G401.6 (cell line): Measurements from ENCODE around the gene ESPN.
"Not testable (repeated sequence)": the region's sequence is repeated elsewhere in the genome, so short reads cannot be mapped to it uniquely, and the experiment has no call there.

Source experiments
- FAIRE-seq: peaks from 2 replicates; lab custom pipeline; 2012; peaks lifted over from hg19 to GRCh38; lab: Jason Lieb, UNC

ESPN gene

GRCh38 chr1:6427441-6428390 is 3.1 kb downstream of the ESPN start:
- FAIRE-seq: no peak

DNA sequence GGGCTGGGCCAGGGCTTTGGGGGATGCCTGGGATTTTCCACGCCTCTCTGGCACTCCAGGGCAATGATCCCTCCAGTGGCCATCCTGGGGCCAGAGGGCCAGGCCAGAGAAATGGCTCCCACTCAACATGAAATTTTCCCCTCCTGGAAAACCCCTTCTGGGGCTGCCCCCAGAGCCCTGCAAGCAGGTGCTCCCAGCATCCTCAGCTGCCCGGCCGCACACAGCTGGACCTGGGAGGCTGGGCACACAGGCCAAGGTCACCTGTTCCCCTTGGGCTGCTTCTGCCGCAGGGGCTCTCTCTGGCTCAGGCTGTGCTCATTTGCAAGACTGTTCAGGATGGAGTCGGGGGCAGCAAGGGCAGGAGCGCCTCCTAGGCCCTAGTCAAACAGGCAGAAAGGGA is 3.9 kb downstream of the ESPN start:
- FAIRE-seq: not testable (repeated sequence)

DNA sequence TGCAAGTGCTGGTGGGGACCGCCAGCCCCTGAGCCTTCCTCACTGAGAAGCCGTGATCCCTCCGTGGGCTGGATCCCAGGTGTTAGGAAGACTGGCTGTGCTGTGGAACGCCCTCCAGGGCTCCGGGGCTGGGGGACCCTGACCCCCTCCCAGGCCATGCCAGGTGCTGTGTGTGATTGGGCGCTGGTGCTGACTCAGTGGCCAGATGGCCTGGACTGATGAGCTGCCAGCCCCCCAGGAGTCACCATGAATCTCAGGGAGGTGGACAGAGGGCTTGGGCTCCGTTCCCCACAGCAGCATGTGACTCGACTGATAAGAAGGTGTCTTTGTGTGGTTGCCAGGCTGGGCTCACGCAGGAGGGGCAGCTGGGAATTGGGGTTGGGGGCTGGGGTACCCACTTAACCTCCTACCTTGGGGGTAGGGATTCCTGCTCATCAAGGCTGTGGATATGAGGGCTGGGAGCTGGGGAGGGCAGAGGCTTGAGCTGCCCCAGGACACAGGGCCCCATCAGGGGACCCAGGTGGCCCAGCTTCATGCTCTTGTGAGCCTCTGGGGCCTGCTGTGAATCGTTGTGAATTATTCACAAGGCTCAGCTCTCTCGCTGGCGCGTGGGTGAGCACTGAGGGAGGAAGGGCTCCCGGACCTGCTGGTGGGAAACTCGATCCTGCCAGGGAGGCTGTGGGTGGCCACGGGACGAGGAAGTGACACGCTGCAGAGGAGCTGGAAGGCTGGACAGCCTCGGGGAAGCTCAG is 5.3 kb downstream of the ESPN start:
- not testable (repeated sequence) for FAIRE-seq

- not testable (repeated sequence) for FAIRE-seq
Observed at GRCh38 chr1:6431645-6432579, 7.3 kb downstream of the ESPN start.

GRCh38 chr1:6434186-6434585 is 9.6 kb downstream of the ESPN start:
- FAIRE-seq: no peak

- no peak for FAIRE-seq
Observed at GRCh38 chr1:6435129-6435528, 10.6 kb downstream of the ESPN start.

- FAIRE-seq: no peak
Observed at GRCh38 chr1:6435547-6435946, 11.0 kb downstream of the ESPN start.

DNA sequence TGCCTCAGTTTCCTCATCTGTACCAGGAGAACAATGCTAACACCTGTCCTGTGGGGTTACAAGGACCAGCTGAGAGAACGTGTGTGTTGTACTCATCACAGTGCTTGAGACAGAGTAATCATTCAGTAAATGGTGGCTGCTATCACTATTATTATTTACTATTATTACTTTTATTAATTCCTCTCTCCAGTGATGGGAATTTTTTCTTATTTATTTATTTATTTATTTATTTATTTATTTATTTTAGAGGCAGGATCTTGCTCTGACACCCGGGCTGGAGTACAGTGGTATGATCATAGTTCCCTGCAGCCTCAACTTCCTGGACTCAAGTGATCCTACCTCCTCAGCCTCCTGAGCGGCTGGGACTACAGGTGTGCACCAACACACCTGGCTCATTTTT is 11.7 kb downstream of the ESPN start:
- FAIRE-seq: not testable (repeated sequence)

DNA sequence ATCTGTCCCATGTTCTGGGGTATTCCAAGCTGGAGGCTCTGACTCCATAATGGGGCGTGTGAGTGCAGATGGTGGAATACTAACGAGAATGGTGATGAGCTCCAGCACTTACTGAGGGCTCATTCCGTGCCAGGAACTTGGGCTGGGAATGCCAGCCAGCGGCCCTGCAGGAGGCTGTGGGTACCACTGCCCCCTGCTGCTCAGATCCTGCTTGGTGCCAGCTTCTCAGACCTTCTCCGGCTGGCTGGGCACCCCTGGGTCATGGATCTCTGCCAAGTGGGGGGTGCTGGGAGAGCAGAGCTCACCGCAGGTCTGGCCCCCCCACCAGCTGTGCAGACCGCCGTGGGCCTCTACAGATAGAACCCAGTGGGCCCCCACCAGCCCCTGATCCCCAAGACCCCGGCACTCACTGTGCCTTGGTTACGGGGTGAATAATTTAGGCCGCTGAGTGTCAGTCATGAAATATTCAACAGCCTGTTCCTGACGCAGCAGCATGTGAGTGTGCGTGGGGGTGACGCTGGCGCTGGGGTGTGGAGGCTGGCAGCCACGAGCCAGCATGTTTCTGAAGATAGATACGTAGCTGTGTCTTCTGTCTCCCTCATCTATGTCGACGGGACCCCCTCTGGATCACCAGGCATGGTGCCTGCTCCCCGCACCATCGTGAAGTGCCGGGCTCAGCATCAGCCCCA is 12.6 kb downstream of the ESPN start:
- not testable (repeated sequence) for FAIRE-seq

- no peak for FAIRE-seq
Observed at GRCh38 chr1:6438047-6438525, 13.5 kb downstream of the ESPN start.

DNA sequence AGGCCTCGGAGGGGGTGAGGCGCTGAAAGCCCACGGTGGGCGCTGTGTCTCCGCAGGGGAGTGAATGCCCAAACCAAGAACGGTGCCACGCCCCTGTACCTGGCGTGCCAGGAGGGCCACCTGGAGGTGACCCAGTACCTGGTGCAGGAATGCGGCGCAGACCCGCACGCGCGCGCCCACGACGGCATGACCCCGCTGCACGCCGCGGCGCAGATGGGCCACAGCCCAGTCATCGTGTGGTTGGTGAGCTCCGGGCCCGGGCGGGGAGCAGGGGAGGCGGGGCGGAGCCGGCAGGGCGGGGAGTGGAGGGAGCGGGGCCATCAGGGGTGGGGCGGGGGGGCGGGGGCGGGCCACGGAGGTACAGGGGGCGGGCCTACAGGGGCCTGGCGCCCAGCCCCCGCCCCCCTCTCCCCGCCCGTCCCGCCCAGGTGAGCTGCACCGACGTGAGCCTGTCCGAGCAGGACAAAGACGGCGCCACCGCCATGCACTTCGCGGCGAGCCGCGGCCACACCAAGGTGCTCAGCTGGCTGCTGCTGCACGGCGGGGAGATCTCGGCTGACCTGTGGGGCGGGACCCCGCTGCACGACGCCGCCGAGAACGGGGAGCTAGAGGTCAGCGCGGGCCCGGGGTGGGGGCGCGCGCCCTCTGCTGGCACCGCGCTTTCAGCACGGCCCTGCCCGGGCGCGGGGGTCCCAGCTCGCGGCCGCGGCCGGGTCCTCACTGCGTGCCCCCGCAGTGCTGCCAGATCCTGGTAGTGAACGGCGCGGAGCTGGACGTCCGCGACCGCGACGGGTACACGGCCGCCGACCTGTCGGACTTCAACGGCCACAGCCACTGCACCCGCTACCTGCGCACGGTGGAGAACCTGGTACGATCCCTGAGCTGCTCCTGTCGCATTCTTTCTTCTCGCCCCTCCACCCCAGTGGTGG is 15.9 kb downstream of the ESPN start:
- FAIRE-seq: no peak

DNA sequence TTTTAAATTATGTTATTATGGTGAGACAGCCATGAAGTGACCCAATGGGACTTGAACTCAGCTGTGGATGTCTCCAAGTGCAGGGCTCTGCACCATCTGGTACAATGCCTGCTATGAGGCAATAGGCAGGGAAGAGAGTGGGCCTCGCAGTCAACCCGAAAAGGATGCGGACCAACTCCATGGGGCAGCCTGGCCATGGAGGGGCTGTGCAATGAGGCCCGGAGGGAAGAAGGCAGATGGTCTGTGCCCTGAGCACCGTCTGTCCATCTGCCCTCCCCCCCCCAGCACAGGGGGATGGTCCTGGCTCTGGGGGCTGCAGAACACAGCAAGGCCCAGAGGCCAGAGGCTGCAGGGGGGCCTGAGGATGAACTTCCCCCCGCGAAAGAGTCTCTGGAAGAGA is 17.0 kb downstream of the ESPN start:
- no peak for FAIRE-seq

DNA sequence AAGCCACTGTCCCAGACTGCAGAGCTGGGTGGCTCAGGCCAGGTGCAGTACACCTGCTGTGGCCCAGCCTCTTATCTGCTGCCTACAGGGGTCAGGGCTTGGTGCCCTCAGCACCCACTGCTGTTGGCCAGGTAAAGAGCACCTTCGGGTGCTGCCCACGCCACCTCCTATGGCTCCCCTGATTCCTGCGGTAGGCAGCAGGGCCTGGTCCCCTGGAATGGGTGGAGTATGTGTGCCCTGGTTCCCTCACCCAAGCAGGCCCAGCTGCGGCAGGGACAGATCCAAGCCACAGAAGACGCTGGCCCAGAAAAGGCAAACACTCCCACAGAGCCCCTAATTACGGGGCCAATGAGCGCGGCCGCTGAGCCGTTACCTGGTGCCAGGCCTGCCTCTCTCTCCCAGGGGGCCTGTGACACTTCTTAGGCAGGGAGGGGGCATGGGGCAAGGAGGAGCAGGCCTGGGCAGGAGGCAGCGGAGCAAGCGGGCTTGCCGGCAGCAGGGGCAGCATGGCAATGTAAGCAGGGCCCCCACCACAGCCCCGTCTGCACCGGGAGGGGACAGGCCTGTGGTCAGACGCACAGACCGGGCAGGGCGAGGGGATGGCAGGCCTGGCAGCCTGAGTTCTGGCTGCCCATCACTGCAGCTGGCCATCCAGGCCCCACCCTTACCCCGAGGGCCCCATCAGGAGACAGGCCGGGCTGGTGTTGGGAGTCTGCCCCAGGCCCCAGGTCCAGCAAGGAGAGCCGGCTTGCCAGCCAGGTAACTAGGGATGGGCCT is 19.0 kb downstream of the ESPN start:
- FAIRE-seq: no peak

GRCh38 chr1:6444377-6444776 is 19.8 kb downstream of the ESPN start:
- FAIRE-seq: no peak

GRCh38 chr1:6445062-6445763 is 20.6 kb downstream of the ESPN start:
- peak; percentile 92 for FAIRE-seq

GRCh38 chr1:6445929-6446328 is 21.4 kb downstream of the ESPN start:
- FAIRE-seq: not testable (repeated sequence)

DNA sequence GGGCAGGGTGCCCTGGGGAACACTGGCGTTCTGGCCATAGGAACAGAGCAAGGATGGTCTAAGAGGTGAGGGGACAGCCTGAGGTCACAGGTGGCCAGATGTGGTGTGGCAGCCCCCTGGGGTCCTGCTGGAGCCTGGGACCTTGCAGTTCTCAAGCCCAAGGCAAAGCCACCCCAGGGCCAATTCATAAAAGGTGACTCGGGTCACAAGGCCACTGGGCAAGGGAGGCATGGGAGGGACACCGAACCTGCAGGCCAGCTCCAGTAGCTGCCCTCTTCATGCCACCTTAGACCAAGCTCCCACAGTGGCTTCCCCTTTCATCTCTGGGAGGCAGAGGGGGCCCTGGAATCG is 22.1 kb downstream of the ESPN start:
- FAIRE-seq: no peak

- FAIRE-seq: no peak
Observed at GRCh38 chr1:6447016-6447817, 22.6 kb downstream of the ESPN start.
